H9 (cell line): ENCODE results near the gene MGAT4C. TPM values are rescaled to one million over a fixed set of nuclear protein-coding genes. Genes with fewer than 3 reads are reported as not detected.
A peak's percentile ranks its signal among the peaks of the same experiment; 100 is the strongest.

Source experiments
- DNase-seq: peaks from one replicate; pipeline ENCODE4 v3.0.0-alpha.2; 2017
- H2AFZ ChIP-seq: one replicate; pipeline ENCODE4 v1.6.1; 2013; ENCODE audit warnings: mild to moderate bottlenecking, low read length, control low read depth, moderate library complexity
- H2AK5ac ChIP-seq: 2 replicates; pipeline ENCODE4 v1.6.1; 2013; ENCODE audit warnings: low read length, control low read depth, mixed read lengths; ENCODE audit not compliant: insufficient read length
- H2BK120ac ChIP-seq: one replicate; pipeline ENCODE4 v1.6.1; 2013; ENCODE audit warnings: low read depth, mild to moderate bottlenecking, low read length, control low read depth, inconsistent platforms; ENCODE audit not compliant: poor library complexity, severe bottlenecking
- H2BK12ac ChIP-seq: 2 replicates; pipeline ENCODE4 v1.6.1; 2013; ENCODE audit warnings: low read length, control low read depth, mixed read lengths, low read depth; ENCODE audit not compliant: insufficient read length
- H2BK15ac ChIP-seq: 2 replicates; pipeline ENCODE4 v1.6.1; 2013; ENCODE audit warnings: low read depth, low read length, control low read depth
- H2BK20ac ChIP-seq: one replicate; pipeline ENCODE4 v1.6.1; 2013; ENCODE audit warnings: low read depth, mild to moderate bottlenecking, low read length, control low read depth, inconsistent platforms; ENCODE audit not compliant: poor library complexity, severe bottlenecking
- H2BK5ac ChIP-seq: 2 replicates; pipeline ENCODE4 v1.6.1; 2013; ENCODE audit warnings: low read length, control low read depth, mixed read lengths; ENCODE audit not compliant: insufficient read length
- H3K14ac ChIP-seq: 2 replicates; pipeline ENCODE4 v1.6.1; 2013; ENCODE audit warnings: low read length, control low read depth; ENCODE audit not compliant: insufficient read depth
- H3K18ac ChIP-seq: 2 replicates; pipeline ENCODE4 v1.6.1; 2013; ENCODE audit warnings: low read depth, mild to moderate bottlenecking, mixed read lengths, low read length, control low read depth; ENCODE audit not compliant: insufficient read length
- H3K23ac ChIP-seq: 2 replicates; pipeline ENCODE4 v1.6.1; 2013; ENCODE audit warnings: low read length, control low read depth, mixed read lengths, low read depth; ENCODE audit not compliant: insufficient read length
- H3K23me2 ChIP-seq: 2 replicates; pipeline ENCODE4 v1.6.1; 2013; ENCODE audit warnings: low read depth, mild to moderate bottlenecking, mixed read lengths, low read length, control low read depth; ENCODE audit not compliant: insufficient read length, poor library complexity, severe bottlenecking
- H3K27ac ChIP-seq: 2 replicates; pipeline ENCODE4 v1.5.1; 2013; ENCODE audit warnings: low read length, control low read depth, mixed read lengths, low read depth; ENCODE audit not compliant: insufficient read length
- H3K27me3 ChIP-seq: 2 replicates; pipeline ENCODE4 v1.6.1; 2013; ENCODE audit warnings: low read length, control low read depth, inconsistent platforms; ENCODE audit not compliant: insufficient read depth
- H3K4ac ChIP-seq: 2 replicates; pipeline ENCODE4 v1.6.1; 2013; ENCODE audit warnings: low read depth, mild to moderate bottlenecking, control low read depth, inconsistent platforms, low read length, moderate library complexity
- H3K4me1 ChIP-seq: 2 replicates; pipeline ENCODE4 v1.6.1; 2013; ENCODE audit warnings: low read length, control low read depth, inconsistent platforms; ENCODE audit not compliant: insufficient read depth
- H3K4me2 ChIP-seq: 2 replicates; pipeline ENCODE4 v1.6.1; 2013; ENCODE audit warnings: low read length, control low read depth, mixed read lengths; ENCODE audit not compliant: insufficient read length, insufficient read depth
- H3K56ac ChIP-seq: 2 replicates; pipeline ENCODE4 v1.6.1; 2013; ENCODE audit warnings: low read depth, mild to moderate bottlenecking, mixed read lengths, low read length, control low read depth; ENCODE audit not compliant: insufficient read length
- H3K79me1 ChIP-seq: 2 replicates; pipeline ENCODE4 v1.6.1; 2013; ENCODE audit warnings: low read depth, mild to moderate bottlenecking, moderate library complexity, low read length, control low read depth, inconsistent platforms; ENCODE audit not compliant: insufficient read depth, poor library complexity, severe bottlenecking
- H3K79me2 ChIP-seq: 2 replicates; pipeline ENCODE4 v1.6.1; 2013; ENCODE audit warnings: low read length, control low read depth, inconsistent platforms; ENCODE audit not compliant: insufficient read depth
- H3K9ac ChIP-seq: 2 replicates; pipeline ENCODE4 v1.6.1; 2013; ENCODE audit warnings: low read length, control low read depth, mixed read lengths; ENCODE audit not compliant: insufficient read length; ENCODE audit errors: extremely low read depth
- H3K9me3 ChIP-seq: one replicate; pipeline ENCODE4 v1.6.1; 2013; ENCODE audit warnings: low read depth, low read length, inconsistent platforms; ENCODE audit not compliant: control insufficient read depth
- H3T11ph ChIP-seq: one replicate; pipeline ENCODE4 v1.6.1; 2013; ENCODE audit warnings: mild to moderate bottlenecking, low read length, control low read depth, inconsistent platforms
- H4K20me1 ChIP-seq: one replicate; pipeline ENCODE4 v1.6.1; 2013; ENCODE audit not compliant: control insufficient read depth, insufficient read length, insufficient read depth
- H4K5ac ChIP-seq: 2 replicates; pipeline ENCODE4 v1.6.1; 2013; ENCODE audit warnings: low read depth, mild to moderate bottlenecking, mixed read lengths, low read length, control low read depth; ENCODE audit not compliant: insufficient read length
- H4K8ac ChIP-seq: replicated peaks from 2 replicates; pipeline ENCODE4 v1.6.1; 2013; ENCODE audit warnings: low read length, control low read depth, mixed read lengths, low read depth; ENCODE audit not compliant: insufficient read length
- H4K91ac ChIP-seq: 2 replicates; pipeline ENCODE4 v1.6.1; 2013; ENCODE audit warnings: low read depth, mild to moderate bottlenecking, moderate library complexity, mixed read lengths, low read length, control low read depth; ENCODE audit not compliant: insufficient read length
- H3K27ac Mint-ChIP-seq, 3 experiments: 2 replicates in 2 of 3; 3 replicates in 1 of 3; pipeline ENCODE4 v1.8.0; 2020 to 2021; ENCODE audit warnings: mixed read lengths in 3 of 3, mild to moderate bottlenecking in 1 of 3, moderate library complexity in 1 of 3
- H3K27me3 Mint-ChIP-seq: 2 replicates; pipeline ENCODE4 v1.8.0; 2021; ENCODE audit warnings: low read depth, mild to moderate bottlenecking, moderate library complexity, mixed read lengths
- H3K36me3 Mint-ChIP-seq, 3 experiments: 2 replicates in 2 of 3; 3 replicates in 1 of 3; pipeline ENCODE4 v1.8.0; 2020 to 2021; ENCODE audit warnings: low read depth in 3 of 3, mixed read lengths in 3 of 3; ENCODE audit not compliant: insufficient read depth in 1 of 3
- H3K4me1 Mint-ChIP-seq, 2 experiments: 2 replicates each; pipeline ENCODE4 v1.8.0; 2020; ENCODE audit warnings: mixed read lengths in 2 of 2
- H3K4me3 Mint-ChIP-seq, 2 experiments: 2 replicates in 1 of 2; 3 replicates in 1 of 2; pipeline ENCODE4 v1.8.0; 2020 to 2021; ENCODE audit warnings: mild to moderate bottlenecking in 2 of 2, mixed read lengths in 2 of 2, moderate library complexity in 1 of 2
- H3K9me3 Mint-ChIP-seq, 2 experiments: 2 replicates in 1 of 2; 3 replicates in 1 of 2; pipeline ENCODE4 v1.8.0; 2020; ENCODE audit warnings: mild to moderate bottlenecking in 2 of 2, mixed read lengths in 2 of 2, moderate library complexity in 1 of 2
- CTCF ChIP-seq: fragments of 200-600 bp; sonication (generic); conservative IDR thresholded peaks from 3 replicates; pipeline ENCODE4 v1.8.0; 2021; ENCODE audit warnings: antibody characterized with exemption, mild to moderate bottlenecking
- WGBS: extraction: QIAGEN DNeasy Blood & Tissue Kit; methylation state at CpG from one replicate; pipeline ENCODE4 v1.1.7; 2013; ENCODE audit warnings: missing lambda C conversion rate, low lambda C conversion rate, mixed read lengths; ENCODE audit not compliant: insufficient read length; ENCODE audit errors: extremely low coverage; 5-methylcytosine and 5-hydroxymethylcytosine counted together
- total RNA-seq: library from RNA; stranded (reverse); gene quantifications from 2 replicates; pipeline ENCODE4 v1.2.1, GENCODE V29; 2021

Gene MGAT4C
- total RNA-seq, 1 experiment from 2014 or later: 1.3 TPM

GRCh38 chr12:85923767-85924331 is 332.3 kb downstream of the MGAT4C start:
- no peak overlapping the region for H3K23ac ChIP-seq
- H3K27ac Mint-ChIP-seq: 0 out of 7 replicates have a peak overlapping the region, but pooled peaks of 1 of the 3 experiments have one; percentile 57
- H3K4me2 ChIP-seq: no peak overlapping the region
- no peaks in the 10 kb centered on the region for H3K4me1 ChIP-seq
- no peak overlapping the region for H2AK5ac ChIP-seq
- H3K79me1 ChIP-seq: no peaks in the 10 kb centered on the region
- peaks cover 5 to 16% of the 10 kb centered on the region in 2 experiments for H3K9me3 Mint-ChIP-seq
- no peaks in the 10 kb centered on the region for H3K27me3 ChIP-seq
- no peak overlapping the region for H3K14ac ChIP-seq
- H3K18ac ChIP-seq: no peak overlapping the region
- H3K79me2 ChIP-seq: no peaks in the 10 kb centered on the region
- H2BK20ac ChIP-seq: no peak overlapping the region
- H3K56ac ChIP-seq: no peak overlapping the region
- H3T11ph ChIP-seq: no peak overlapping the region
- WGBS: 100% methylated on average over 1 of the region's 1 CpG
- no peak overlapping the region for H3K27ac ChIP-seq
- H3K36me3 Mint-ChIP-seq: peaks cover 10 to 27% (median 21%) of the 10 kb centered on the region in 3 experiments
- no peaks in the 10 kb centered on the region for H3K23me2 ChIP-seq
- no peaks in the 10 kb centered on the region for H3K27me3 Mint-ChIP-seq
- no peak overlapping the region for H2BK15ac ChIP-seq
- DNase-seq: no peak
- no peak overlapping the region for H4K91ac ChIP-seq
- peaks cover 0 to 7% of the 10 kb centered on the region in 2 experiments; a peak in 2 of 4 replicates for H3K4me1 Mint-ChIP-seq
- H3K4me3 Mint-ChIP-seq: no peak overlapping the region
- no peak overlapping the region for H2BK12ac ChIP-seq
- no peaks in the 10 kb centered on the region for H4K20me1 ChIP-seq
- H4K8ac ChIP-seq: no peak overlapping the region
- no peak overlapping the region for H3K9ac ChIP-seq
- H2BK120ac ChIP-seq: no peak overlapping the region
- no peak overlapping the region for H4K5ac ChIP-seq
- no peak overlapping the region for H2BK5ac ChIP-seq
- peak; percentile 91 for TF ChIP-seq CTCF
- H2AFZ ChIP-seq: no peak overlapping the region
- H3K4ac ChIP-seq: no peak overlapping the region
- H3K9me3 ChIP-seq: no peaks in the 10 kb centered on the region
